K562 (cell line): ENCODE results near the gene C1orf50. TPM values are rescaled to one million over a fixed set of nuclear protein-coding genes. Genes with fewer than 3 reads are reported as not detected.

Source experiments
- ATAC-seq: fragments of 200-7000 bp; cut with Tn5 transposase; 3 replicates; pipeline ENCODE4 v1.9.1; 2020; ENCODE audit warnings: moderate library complexity
- BruUV-seq: library from RNA; stranded (reverse); fragments of 400-500 nt; replicated peaks from 2 replicates; lab custom pipeline; 2021; lab: Mats Ljungman, UMichigan
- CTCF ChIA-PET: fragments of 300-600 bp; formaldehyde crosslinking; extraction: SDS; loops from one replicate; lab custom pipeline; 2021; ENCODE audit warnings: low intra/inter-chr PET ratio; lab: Yijun Ruan, JAX
- POLR2A ChIA-PET: fragments of 300-600, 350-650 bp; sonication (Branson Sonifier 250); formaldehyde crosslinking; extraction: SDS; loops from one replicate; lab custom pipeline; 2021; ENCODE audit warnings: antibody characterized with exemption, inconsistent platforms; lab: Yijun Ruan, JAX
- DNase-seq, 4 experiments: peaks; one replicate each; pipeline versions ENCODE4 v3.0.0 to v3.0.0-alpha.2; 2011 to 2018; ENCODE audit warnings: low spot score in 3 of 4, mixed read lengths in 3 of 4; ENCODE audit errors: extremely low read depth in 1 of 4
- FAIRE-seq: peaks from 2 replicates; lab custom pipeline; 2011; peaks lifted over from hg19 to GRCh38; lab: Jason Lieb, UNC
- H2AFZ ChIP-seq: 2 replicates; pipeline ENCODE4 v1.6.0; 2011; ENCODE audit warnings: low read depth, low read length, control low read depth, inconsistent platforms
- H3K27ac ChIP-seq: fragments of 200-600 bp; 3 replicates; pipeline ENCODE4 v1.8.0; 2011; ENCODE audit warnings: low read depth, mild to moderate bottlenecking, control low read depth, inconsistent platforms, low read length, moderate library complexity, mixed read lengths; ENCODE audit errors: extremely low read depth
- H3K27me3 ChIP-seq, 2 experiments: fragments of 300-600 bp in 1 of 2; 2 replicates in 1 of 2; 3 replicates in 1 of 2; pipeline versions ENCODE4 v1.6.0 to v1.8.0; 2011; ENCODE audit warnings: inconsistent platforms in 2 of 2, low read length in 2 of 2, mild to moderate bottlenecking in 1 of 2, mixed read lengths in 1 of 2, moderate library complexity in 1 of 2; ENCODE audit not compliant: control insufficient read depth in 2 of 2, insufficient read depth in 2 of 2
- H3K36me3 ChIP-seq: fragments of 300-600 bp; 3 replicates; pipeline ENCODE4 v1.8.0; 2011; ENCODE audit warnings: mild to moderate bottlenecking, low read length, inconsistent platforms; ENCODE audit not compliant: control insufficient read depth, insufficient read depth
- H3K4me1 ChIP-seq, 2 experiments: fragments of 200-600 bp in 1 of 2; replicated peaks in 1 of 2; 2 replicates in 1 of 2; 3 replicates in 1 of 2; pipeline versions ENCODE4 v1.5.1 to v1.8.0; 2011; ENCODE audit warnings: inconsistent platforms in 2 of 2, low read length in 2 of 2, mild to moderate bottlenecking in 1 of 2, mixed read lengths in 1 of 2, moderate library complexity in 1 of 2; ENCODE audit not compliant: control insufficient read depth in 2 of 2, insufficient read depth in 2 of 2
- H3K4me2 ChIP-seq: 2 replicates; pipeline ENCODE4 v1.6.1; 2011; ENCODE audit warnings: low read length, control low read depth, inconsistent platforms, mixed read lengths; ENCODE audit not compliant: insufficient read depth
- H3K4me3 ChIP-seq: fragments of 200-600 bp; sonication (generic), shearing (Covaris generic); 2 replicates; pipeline ENCODE4 v1.5.1; 2016; ENCODE audit warnings: control low read depth, inconsistent platforms
- H3K79me2 ChIP-seq: fragments of 200-600 bp; 3 replicates; pipeline ENCODE4 v1.8.0; 2011; ENCODE audit warnings: low read length, inconsistent platforms; ENCODE audit not compliant: control insufficient read depth, insufficient read depth
- H3K9ac ChIP-seq, 2 experiments: 2 replicates each; pipeline versions ENCODE4 v1.6.0 to v1.6.1; 2011; ENCODE audit warnings: low read depth in 2 of 2, low read length in 2 of 2, control low read depth in 1 of 2, inconsistent platforms in 1 of 2, mild to moderate bottlenecking in 1 of 2, mixed read lengths in 1 of 2; ENCODE audit not compliant: insufficient read depth in 1 of 2
- H3K9me1 ChIP-seq: one replicate; pipeline ENCODE4 v1.6.0; 2011; ENCODE audit warnings: inconsistent platforms, mild to moderate bottlenecking, low read length, moderate library complexity; ENCODE audit not compliant: control insufficient read depth, insufficient read depth
- H3K9me3 ChIP-seq: replicated peaks from 2 replicates; pipeline ENCODE4 v1.5.1; 2011; ENCODE audit warnings: low read depth, low read length, inconsistent platforms; ENCODE audit not compliant: control insufficient read depth, insufficient read depth
- H4K20me1 ChIP-seq: replicated peaks from 2 replicates; pipeline ENCODE4 v1.6.1; 2011; ENCODE audit warnings: low read length, inconsistent platforms, mixed read lengths; ENCODE audit not compliant: control insufficient read depth, insufficient read depth
- CAMTA2 ChIP-seq: fragments of 250-450 bp; sonication (Bioruptor Pico); conservative IDR thresholded peaks from 2 replicates; pipeline ENCODE4 v1.5.1; 2022
- CHAMP1 ChIP-seq: fragments of 450-650 bp; IDR thresholded peaks from 2 replicates; pipeline ENCODE4 v1.6.1; 2016; ENCODE audit warnings: mild to moderate bottlenecking
- CHCHD3 ChIP-seq: fragments of 250-450 bp; sonication (Bioruptor Pico); IDR thresholded peaks from 2 replicates; pipeline ENCODE4 v2.1.2; 2022; ENCODE audit warnings: mild to moderate bottlenecking
- CTCFL ChIP-seq: IDR thresholded peaks from 2 replicates; pipeline ENCODE4 v1.6.1; 2011; ENCODE audit warnings: borderline replicate concordance, low read depth, mild to moderate bottlenecking, moderate library complexity, low read length; ENCODE audit not compliant: insufficient read depth, poor library complexity, severe bottlenecking
- EGR1 ChIP-seq: fragments of 450-650 bp; conservative IDR thresholded peaks from 2 replicates; pipeline ENCODE4 v1.6.1; 2017; ENCODE audit warnings: mild to moderate bottlenecking
- HDAC2 ChIP-seq: fragments of 450-650 bp; IDR thresholded peaks from 2 replicates; pipeline ENCODE4 v1.6.1; 2016; ENCODE audit warnings: mild to moderate bottlenecking
- HLTF ChIP-seq: fragments of 450-650 bp; IDR thresholded peaks from 2 replicates; pipeline ENCODE4 v1.6.1; 2016
- LARP7 ChIP-seq: fragments of 450-650 bp; IDR thresholded peaks from 2 replicates; pipeline ENCODE4 v1.6.1; 2016
- MTA1 ChIP-seq: fragments of 450-650 bp; IDR thresholded peaks from 2 replicates; pipeline ENCODE4 v1.6.1; 2017; ENCODE audit warnings: borderline replicate concordance
- MTA3 ChIP-seq: fragments of 450-650 bp; formaldehyde crosslinking; IDR thresholded peaks from 2 replicates; pipeline ENCODE4 v1.6.1; 2017; ENCODE audit warnings: mild to moderate bottlenecking, borderline replicate concordance
- MYC ChIP-seq, 2 experiments: fragments of 250-450 bp in 1 of 2; sonication (Bioruptor Pico) in 1 of 2; IDR thresholded peaks; 2 replicates each; pipeline versions ENCODE4 v1.5.1 to v1.6.1; 2012 to 2021; ENCODE audit warnings: low read depth in 2 of 2, borderline replicate concordance in 1 of 2, improper control_type of control experiment in 1 of 2, low read length in 1 of 2, mild to moderate bottlenecking in 1 of 2, moderate library complexity in 1 of 2
- NFATC3 ChIP-seq: fragments of 450-650 bp; IDR thresholded peaks from 2 replicates; pipeline ENCODE4 v1.6.1; 2017; ENCODE audit warnings: mild to moderate bottlenecking
- PRMT5 ChIP-seq: sonication (generic); formaldehyde crosslinking; IDR thresholded peaks from 2 replicates; pipeline ENCODE4 v1.5.0; 2020; ENCODE audit warnings: missing genetic modification reagents
- RBM14 ChIP-seq: fragments of 200-400 bp; formaldehyde crosslinking; IDR thresholded peaks from 2 replicates; pipeline ENCODE4 v1.6.1; 2018; ENCODE audit warnings: low read depth, mild to moderate bottlenecking, low read length, moderate library complexity, borderline replicate concordance; ENCODE audit not compliant: insufficient read depth
- SAP30 ChIP-seq: fragments of 200-600 bp; sonication (generic); IDR thresholded peaks from 2 replicates; pipeline ENCODE4 v1.6.1; 2012; ENCODE audit warnings: borderline replicate concordance, low read depth, mild to moderate bottlenecking, moderate library complexity, low read length, control low read depth, inconsistent platforms; ENCODE audit not compliant: insufficient read depth, poor library complexity, severe bottlenecking
- SMARCA5 ChIP-seq: fragments of 450-650 bp; IDR thresholded peaks from 2 replicates; pipeline ENCODE4 v1.6.1; 2016
- SRSF1 ChIP-seq: fragments of 200-400 bp; formaldehyde crosslinking; IDR thresholded peaks from 2 replicates; pipeline ENCODE4 v1.6.1; 2017; ENCODE audit warnings: mild to moderate bottlenecking, low read depth, low read length, moderate library complexity
- ZKSCAN1 ChIP-seq: fragments of 150-350 bp; IDR thresholded peaks from 2 replicates; pipeline ENCODE4 v1.6.1; 2016; ENCODE audit warnings: low read depth, low read length
- WGBS: fragments of 100-300 bp; shearing (Covaris generic); methylation state at CpG from one replicate; pipeline ENCODE4 v1.1.6; 2016; ENCODE audit warnings: low coverage, mixed read lengths; ENCODE audit not compliant: insufficient coverage; ENCODE audit errors: missing lambda C conversion rate; 5-methylcytosine and 5-hydroxymethylcytosine counted together
- in situ Hi-C: fragments of 300-500 bp; cut with MboI; formaldehyde crosslinking; loops from 4 replicates; pipeline ENCODE4 v1.15.0; 2018; ENCODE audit warnings: inconsistent platforms, mixed read lengths
- intact Hi-C: fragments of 100-400 bp; cut with micrococcal nuclease; formaldehyde crosslinking; loops from 2 replicates; pipeline ENCODE4 v1.14.2; 2022
- polyA plus RNA-seq, 8 experiments: library from polyadenylated mRNA; depleted of rRNA in 4 of 8; stranded (reverse) in 5 of 8; unstranded in 3 of 8; fragments of >200 nt; fragmentation: Nextera tagmentation in 2 of 8; fragmentation: Illumina TruSeq in 1 of 8; extraction: Ambion mirVana in 2 of 8; extraction: Trizol in 1 of 8; gene quantifications; 2 replicates each; pipeline versions ENCODE4 v1.2.1 to v1.2.3, GENCODE V29; 2011 to 2014; ENCODE audit warnings: inconsistent platforms in 1 of 8, missing spikeins in 1 of 8
- total RNA-seq, 7 experiments: library from RNA; depleted of rRNA in 6 of 7; stranded (reverse); fragments of >200 nt in 6 of 7; fragmentation: Illumina TruSeq in 2 of 7; extraction: Trizol in 2 of 7; gene quantifications; 2 replicates each; pipeline versions ENCODE4 v1.2.1 to v1.2.3, GENCODE V29; 2011 to 2021; ENCODE audit warnings: low replicate concordance in 1 of 7

Gene C1orf50
- total and polyA plus RNA-seq, 9 of the 15 experiments (the other 6 are each of a cell fraction or from before 2014, with no cell fraction given), result 0.55 to 13.9 (median 5.2) TPM

- no peak for ATAC-seq
- POLR2A ChIA-PET, result interaction anchor here (1.0 to 2.8 kb wide), 3 partner anchors 9 to 76 kb away, joined by 3 to 15 read pairs (median 4); partner anchors contain the start of genes C1orf50, P3H1 and YBX1
- in situ Hi-C loops, result no loop called here
- Histone ChIP-seq H3K4me1 (peaks cover under 1 to 4% of the 10 kb centered on the region in 2 experiments; a peak in 4 of 5 replicates), H3K27me3 (no peaks in the 10 kb centered on the region), H3K4me2 (no peak overlapping the region), H3K36me3 (peaks cover 74% of the 10 kb centered on the region), H3K4me3 (no peak overlapping the region), H3K9me1 (peaks cover 4% of the 10 kb centered on the region), H4K20me1 (peaks cover 6% of the 10 kb centered on the region; the same call in 1 of the 2 replicates), H3K79me2 (peaks cover 1% of the 10 kb centered on the region; the same call in 2 of the 3 replicates), H2AFZ (no peak overlapping the region), H3K9ac (no peak overlapping the region), H3K9me3 (no peaks in the 10 kb centered on the region), H3K27ac (no peak overlapping the region)
- DNase-seq, result no peak
- FAIRE-seq, result no peak
- CTCF ChIA-PET, result no interaction called here
- BruUV-seq, result no TSS peak
- intact Hi-C loops, result no loop called here
- TF ChIP-seq MYC (IDR thresholded peaks at IDR 0.05; ENCODE audit: low read depth, low read length) (no peak), MYC (CRISPR knock-in tag; IDR thresholded peaks at IDR 0.05; ENCODE audit: borderline replicate concordance, low read depth) (no peak), ZKSCAN1 (no peak), HLTF (no peak), CTCFL (no peak), PRMT5 (CRISPR knock-in tag) (no peak), CHCHD3 (CRISPR knock-in tag) (no peak), EGR1 (no peak), LARP7 (no peak), MTA1 (no peak), SMARCA5 (no peak), CAMTA2 (CRISPR knock-in tag) (no peak), HDAC2 (no peak), SRSF1 (no peak), CHAMP1 (no peak), MTA3 (no peak), NFATC3 (no peak), RBM14 (no peak), SAP30 (no peak)
- WGBS, result 92% methylated on average over 3 of the region's 3 CpGs
These were observed 8.4 kb upstream of the C1orf50 start for GRCh38 chr1:42758641-42759040.
